Measurements from ENCODE around the gene WWOX.

DNA sequence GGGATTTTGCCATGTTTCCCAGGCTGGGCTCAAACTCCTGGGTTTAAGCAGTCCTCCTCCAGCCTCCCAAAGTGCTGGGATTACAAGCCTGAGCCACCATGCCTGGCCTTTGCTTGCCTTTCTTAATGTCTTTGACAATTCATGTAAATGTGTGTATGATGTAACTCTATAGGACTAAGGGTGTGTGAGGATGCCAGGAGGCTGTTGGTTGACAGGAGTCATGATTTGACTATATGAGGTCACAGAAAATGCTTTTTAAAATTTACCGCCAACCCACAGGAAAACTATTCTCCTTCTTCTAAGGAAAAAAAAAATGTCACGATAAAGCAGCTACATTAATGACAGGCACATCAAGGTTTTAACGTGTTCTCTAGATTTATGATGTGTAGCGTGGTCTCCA, 118.8 kb downstream of the WWOX start:
- TF ChIP-seq, protein P1, sequence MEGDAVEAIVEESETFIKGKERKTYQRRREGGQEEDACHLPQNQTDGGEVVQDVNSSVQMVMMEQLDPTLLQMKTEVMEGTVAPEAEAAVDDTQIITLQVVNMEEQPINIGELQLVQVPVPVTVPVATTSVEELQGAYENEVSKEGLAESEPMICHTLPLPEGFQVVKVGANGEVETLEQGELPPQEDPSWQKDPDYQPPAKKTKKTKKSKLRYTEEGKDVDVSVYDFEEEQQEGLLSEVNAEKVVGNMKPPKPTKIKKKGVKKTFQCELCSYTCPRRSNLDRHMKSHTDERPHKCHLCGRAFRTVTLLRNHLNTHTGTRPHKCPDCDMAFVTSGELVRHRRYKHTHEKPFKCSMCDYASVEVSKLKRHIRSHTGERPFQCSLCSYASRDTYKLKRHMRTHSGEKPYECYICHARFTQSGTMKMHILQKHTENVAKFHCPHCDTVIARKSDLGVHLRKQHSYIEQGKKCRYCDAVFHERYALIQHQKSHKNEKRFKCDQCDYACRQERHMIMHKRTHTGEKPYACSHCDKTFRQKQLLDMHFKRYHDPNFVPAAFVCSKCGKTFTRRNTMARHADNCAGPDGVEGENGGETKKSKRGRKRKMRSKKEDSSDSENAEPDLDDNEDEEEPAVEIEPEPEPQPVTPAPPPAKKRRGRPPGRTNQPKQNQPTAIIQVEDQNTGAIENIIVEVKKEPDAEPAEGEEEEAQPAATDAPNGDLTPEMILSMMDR (IDR thresholded peaks at IDR 0.05): no peak
- TF ChIP-seq PHF8 (IDR thresholded peaks at IDR 0.05; ENCODE audit: borderline replicate concordance, low read depth) (no peak), ZFP36 (IDR thresholded peaks at IDR 0.05; ENCODE audit: borderline replicate concordance, partially characterized antibody) (no peak), MYC (IDR thresholded peaks at IDR 0.05; ENCODE audit: borderline replicate concordance, low read length) (no peak)
